Testis (tissue), 3 donors: Measurements from ENCODE around the gene RSL1D1. TPM values are rescaled to one million over a fixed set of nuclear protein-coding genes. Genes with fewer than 3 reads are reported as not detected.
A peak's percentile ranks its signal among the peaks of the same experiment; 100 is the strongest.

Experiments
- DNase-seq: peaks from one replicate; pipeline ENCODE4 v3.0.0-alpha.2; 2019
- H3K27ac ChIP-seq, 2 donors: fragments of 200-600 bp; sonication (generic); one replicate each; pipeline ENCODE4 v1.5.1; 2019
- H3K27me3 ChIP-seq: fragments of 200-600 bp; sonication (generic); one replicate; pipeline ENCODE4 v1.5.1; 2019
- H3K36me3 ChIP-seq: fragments of 200-600 bp; sonication (generic); one replicate; pipeline ENCODE4 v1.5.1; 2017; ENCODE audit warnings: low read depth; ENCODE audit errors: missing control alignments
- H3K4me1 ChIP-seq: fragments of 200-600 bp; sonication (generic); one replicate; pipeline ENCODE4 v1.5.1; 2019
- H3K4me3 ChIP-seq, 2 donors: fragments of 200-600 bp; sonication (generic); one replicate each; pipeline ENCODE4 v1.5.1; 2017 to 2019
- H3K9me3 ChIP-seq: fragments of 200-600 bp; sonication (generic); one replicate; pipeline ENCODE4 v1.5.1; 2017
- CTCF ChIP-seq, 3 experiments: fragments of 450-650 bp in 2 of 3; fragments of 200-600 bp in 1 of 3; sonication (generic) in 1 of 3; IDR thresholded peaks; one replicate each; pipeline ENCODE4 v1.5.1; 2016 to 2019; ENCODE audit warnings: antibody characterized with exemption in 3 of 3, mild to moderate bottlenecking in 2 of 3, moderate library complexity in 1 of 3
- POLR2A ChIP-seq: fragments of 450-650 bp; IDR thresholded peaks from one replicate; pipeline ENCODE4 v1.6.1; 2017; ENCODE audit warnings: antibody characterized with exemption, mild to moderate bottlenecking, moderate library complexity
- WGBS, 2 donors: methylation state at CpG; one replicate each; pipeline ENCODE4 v1.1.5; 2018; 5-methylcytosine and 5-hydroxymethylcytosine counted together
- intact Hi-C: fragments of 100-400 bp; cut with DNase I; formaldehyde crosslinking; loops from one replicate; pipeline ENCODE4 v1.15.1; 2023; ENCODE audit warnings: low total_unique reads
- polyA plus RNA-seq: library from polyadenylated mRNA; stranded (reverse); fragments of 350-450 nt; fragmentation: Illumina TruSeq; extraction: RNeasy Lipid Tissue Mini Kit (QIAGEN cat#74804); gene quantifications from one replicate; pipeline ENCODE4 v1.2.3, GENCODE V29; 2014; ENCODE audit warnings: low read depth, low replicate concordance; ENCODE audit not compliant: insufficient read depth
- total RNA-seq, 2 donors: library from RNA; depleted of rRNA; stranded (reverse); fragments of >200 nt; gene quantifications; one replicate each; pipeline ENCODE4 v1.2.3, GENCODE V29; 2016

The RSL1D1 gene
- total and polyA plus RNA-seq, 3 donors from 2014 or later = 79.3 to 101 (median 97.6) TPM

GRCh38 chr16:11801481-11802021, 49.8 kb downstream of the RSL1D1 start:
- no peak for DNase-seq
- WGBS, 2 donors = 69 to 95% methylated on average over 3 of the region's 3 CpGs
- Histone ChIP-seq H3K9me3 (no peaks in the 10 kb centered on the region), H3K4me1 (peaks cover 16% of the 10 kb centered on the region), H3K4me3 (no peak overlapping the region), H3K36me3 (no peaks in the 10 kb centered on the region), H3K27me3 (no peaks in the 10 kb centered on the region), H3K27ac (no peak overlapping the region)
- intact Hi-C loops = no loop called here
- TF ChIP-seq POLR2A = no peak
- no peak for TF ChIP-seq CTCF (IDR thresholded peaks at IDR 0.05)

- intact Hi-C loops = no loop called here
- DNase-seq = no peak
- peaks cover 21% of the 10 kb centered on the region for H3K4me1 ChIP-seq
- 89 to 93% methylated on average over 3 of the region's 3 CpGs for WGBS, 2 donors
- H3K27ac ChIP-seq = no peak overlapping the region
- no peaks in the 10 kb centered on the region for H3K27me3 ChIP-seq
- no peaks in the 10 kb centered on the region for H3K9me3 ChIP-seq
- TF ChIP-seq POLR2A (no peak), CTCF (IDR thresholded peaks at IDR 0.05) (no peak)
- H3K4me3 ChIP-seq = no peak overlapping the region
- H3K36me3 ChIP-seq = no peaks in the 10 kb centered on the region
These were observed 51.0 kb downstream of the RSL1D1 start for GRCh38 chr16:11800382-11800718.

- H3K4me3 ChIP-seq = no peak overlapping the region
- no peak for DNase-seq
- H3K27me3 ChIP-seq = no peaks in the 10 kb centered on the region
- intact Hi-C loops = no loop called here
- WGBS, 2 donors = 78 to 86% methylated on average over 14 of the region's 14 CpGs
- no peaks in the 10 kb centered on the region for H3K9me3 ChIP-seq
- no peaks in the 10 kb centered on the region for H3K36me3 ChIP-seq
- no peak overlapping the region for H3K27ac ChIP-seq
- no peak for TF ChIP-seq CTCF (IDR thresholded peaks at IDR 0.05)
- TF ChIP-seq POLR2A = no peak
- peaks cover 27% of the 10 kb centered on the region for H3K4me1 ChIP-seq
These were observed 51.6 kb downstream of the RSL1D1 start for GRCh38 chr16:11799509-11800381.

- no peaks in the 10 kb centered on the region for H3K27me3 ChIP-seq
- H3K4me3 ChIP-seq = no peak overlapping the region
- no peaks in the 10 kb centered on the region for H3K9me3 ChIP-seq
- peaks cover 33% of the 10 kb centered on the region for H3K4me1 ChIP-seq
- H3K36me3 ChIP-seq = no peaks in the 10 kb centered on the region
- no peak overlapping the region for H3K27ac ChIP-seq
- intact Hi-C loops = no loop called here
- 66 to 70% methylated on average over 10 of the region's 10 CpGs for WGBS, 2 donors
- TF ChIP-seq POLR2A = no peak
- TF ChIP-seq CTCF (IDR thresholded peaks at IDR 0.05) = no peak
- no peak for DNase-seq
These were observed 52.3 kb downstream of the RSL1D1 start for GRCh38 chr16:11799017-11799381.

GRCh38 chr16:11797957-11798299, 53.4 kb downstream of the RSL1D1 start:
- peak overlapping the region; percentile 93 to 98 for H3K27ac ChIP-seq
- peak overlapping the region; percentile 72 to 95 for H3K4me3 ChIP-seq
- WGBS, 2 donors = 3 to 4% methylated on average over 7 of the region's 7 CpGs
- no peaks in the 10 kb centered on the region for H3K9me3 ChIP-seq
- no peaks in the 10 kb centered on the region for H3K36me3 ChIP-seq
- DNase-seq = no peak
- H3K27me3 ChIP-seq = no peaks in the 10 kb centered on the region
- H3K4me1 ChIP-seq = peaks cover 43% of the 10 kb centered on the region
- TF ChIP-seq CTCF (IDR thresholded peaks at IDR 0.05) = no peak
- no peak for TF ChIP-seq POLR2A
- intact Hi-C loops = no loop called here
